ENCODE data around the gene SHC3. TPM values are rescaled to one million over a fixed set of nuclear protein-coding genes. Genes with fewer than 3 reads are reported as not detected.

Gene SHC3
- polyA plus RNA-seq, 1 donor from 2014 or later = not detected

DNA sequence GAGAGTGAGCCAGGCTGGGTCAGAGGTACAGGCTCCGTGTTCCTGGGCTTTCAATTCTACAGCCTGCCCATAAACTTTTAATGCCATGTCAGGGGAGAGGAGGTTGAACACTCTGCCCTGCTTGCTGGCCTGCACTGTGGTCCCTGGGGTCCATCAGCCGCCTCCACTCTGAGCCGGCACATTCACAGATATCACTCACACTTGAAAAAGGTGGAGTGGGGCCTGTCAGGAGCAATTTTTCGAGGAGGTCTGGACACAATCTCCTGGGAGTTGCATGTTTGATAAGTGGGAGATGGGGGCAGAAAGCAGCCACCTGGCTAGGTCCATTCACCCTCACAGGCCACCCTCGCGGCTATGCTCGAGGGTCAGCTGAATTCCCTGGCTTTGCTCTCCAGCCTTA is 164.5 kb downstream of the SHC3 start:
- Mint-ChIP-seq H3K27ac (no peak overlapping the region), H3K36me3 (peaks cover 1% of the 10 kb centered on the region), H3K27me3 (no peaks in the 10 kb centered on the region), H3K4me1 (peaks cover 0 to 2% (median 0%) of the 10 kb centered on the region in 3 donors), H3K4me3 (no peak overlapping the region), H3K9me3 (peaks cover 0 to 1% (median 0%) of the 10 kb centered on the region in 3 donors)

DNA sequence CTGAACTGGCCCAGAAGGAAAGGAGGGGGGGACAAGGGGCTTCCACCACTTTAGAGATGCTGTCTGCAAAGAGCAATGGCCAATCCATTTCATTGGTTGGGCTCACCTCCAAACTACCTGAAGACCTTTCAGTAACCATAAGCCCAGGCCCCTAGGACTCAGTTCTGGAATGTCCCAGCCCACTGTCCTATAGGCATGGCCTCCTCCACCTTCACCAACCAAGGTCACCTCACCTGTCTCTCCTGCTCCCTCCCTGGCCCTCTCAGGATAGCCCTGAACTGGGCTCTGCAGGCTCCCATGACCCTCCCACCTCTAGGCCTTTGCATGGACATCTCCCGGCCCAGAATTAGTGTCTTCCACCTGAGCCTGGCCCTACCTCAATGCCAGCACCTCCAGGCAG is 165.0 kb downstream of the SHC3 start:
- Mint-ChIP-seq H3K9me3 (peaks cover 0 to 1% (median 0%) of the 10 kb centered on the region in 3 donors), H3K27ac (no peak overlapping the region), H3K4me1 (peaks cover 0 to 3% (median 0%) of the 10 kb centered on the region in 3 donors), H3K36me3 (peaks cover 1% of the 10 kb centered on the region), H3K27me3 (no peaks in the 10 kb centered on the region), H3K4me3 (no peak overlapping the region)

DNA sequence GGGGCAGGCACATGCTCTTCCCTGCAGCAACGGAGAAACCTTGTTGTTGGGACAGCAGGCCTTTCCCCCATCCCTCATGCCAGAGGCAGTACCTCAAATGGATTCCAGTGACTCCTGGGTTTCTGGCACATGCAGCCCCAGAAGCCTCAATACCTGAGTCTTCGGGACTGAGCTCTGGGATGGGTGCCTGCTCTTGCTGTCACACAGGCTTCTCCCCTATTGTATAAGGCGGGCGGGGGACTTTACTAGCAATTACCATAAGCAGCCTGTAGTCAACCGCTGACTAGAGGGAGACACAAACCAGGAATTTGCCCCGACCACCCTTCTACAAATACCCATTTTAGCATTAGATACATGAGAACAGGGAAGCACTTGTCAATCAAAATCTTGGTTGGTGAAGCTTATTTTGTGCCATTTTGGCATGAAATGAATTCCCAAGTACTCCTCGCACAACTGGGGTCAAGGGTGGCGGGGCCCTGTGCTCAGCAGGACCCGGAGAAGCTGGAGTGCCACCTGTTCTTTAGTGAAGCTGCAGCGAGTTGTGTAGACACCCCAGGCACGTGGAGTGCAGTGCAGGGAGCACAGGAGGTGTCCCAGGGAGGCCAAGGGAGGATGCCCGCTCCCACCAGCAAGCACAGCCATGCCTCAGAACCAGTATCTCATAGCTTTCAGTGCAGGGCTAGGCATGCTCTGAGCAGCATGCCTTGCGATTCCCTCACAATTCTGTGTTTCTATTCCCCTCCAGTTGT is 166.2 kb downstream of the SHC3 start:
- no peak overlapping the region for H3K27ac Mint-ChIP-seq
- peaks cover 1% of the 10 kb centered on the region for H3K36me3 Mint-ChIP-seq
- H3K4me3 Mint-ChIP-seq = peak overlapping the region in 1 of 4 donors; percentile 12
- H3K4me1 Mint-ChIP-seq = peaks cover 0 to 4% (median 0%) of the 10 kb centered on the region in 3 donors
- no peaks in the 10 kb centered on the region for H3K27me3 Mint-ChIP-seq
- peaks cover 0 to 1% (median 0%) of the 10 kb centered on the region in 3 donors for H3K9me3 Mint-ChIP-seq

DNA sequence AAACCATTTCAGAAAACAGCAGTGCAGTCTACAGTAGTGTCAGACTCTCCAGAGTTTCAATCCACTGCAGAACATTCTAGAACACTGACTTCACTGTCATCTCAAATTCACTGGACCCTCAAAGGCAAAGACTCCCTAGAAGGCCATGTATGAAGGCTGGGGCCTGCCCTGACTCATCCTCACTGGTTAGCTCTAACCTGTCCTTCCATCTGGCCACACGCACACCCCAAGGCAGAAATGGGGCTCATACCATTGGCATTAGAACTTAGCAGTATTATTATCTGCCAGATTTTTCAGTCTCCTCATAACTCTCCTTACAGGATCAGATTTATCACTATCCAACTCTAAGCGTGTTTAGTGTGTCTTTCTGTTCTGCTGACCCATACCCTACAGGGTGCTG is 166.9 kb downstream of the SHC3 start:
- no peak overlapping the region for H3K4me3 Mint-ChIP-seq
- H3K27ac Mint-ChIP-seq = no peak overlapping the region
- H3K27me3 Mint-ChIP-seq = no peaks in the 10 kb centered on the region
- H3K9me3 Mint-ChIP-seq = peaks cover 0 to 1% (median 0%) of the 10 kb centered on the region in 3 donors
- peaks cover 0 to 4% (median 0%) of the 10 kb centered on the region in 3 donors for H3K4me1 Mint-ChIP-seq
- H3K36me3 Mint-ChIP-seq = peaks cover 1% of the 10 kb centered on the region

DNA sequence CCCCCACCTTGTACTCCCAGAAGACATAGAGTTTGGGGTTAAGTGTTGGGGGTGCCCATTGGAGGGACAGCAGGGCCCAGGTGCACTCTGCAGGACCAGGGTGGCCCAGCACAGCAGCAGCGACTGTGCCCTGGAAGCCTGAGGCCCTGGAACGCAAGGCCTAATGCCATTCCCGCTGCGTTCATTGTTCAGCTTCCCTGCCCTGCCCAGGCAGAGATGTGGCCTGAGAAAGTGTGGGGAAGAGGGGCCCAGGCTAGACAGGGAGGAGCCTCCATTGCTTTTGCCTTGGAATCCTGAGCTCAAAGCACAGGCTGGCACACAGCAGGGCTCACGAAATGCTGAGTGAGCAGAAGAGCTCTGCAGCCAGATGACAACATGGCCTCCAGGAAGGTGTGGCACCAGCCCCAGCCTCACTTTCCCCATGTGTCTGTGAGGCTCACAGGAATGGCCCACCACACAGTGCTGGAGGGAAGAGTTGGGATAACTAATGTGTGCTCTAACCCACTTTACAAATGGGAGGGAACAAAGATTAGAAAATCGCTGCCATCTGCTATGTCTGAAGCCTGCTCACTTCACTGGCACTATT is 168.0 kb downstream of the SHC3 start:
- peaks cover 1% of the 10 kb centered on the region for H3K36me3 Mint-ChIP-seq
- peaks cover 0 to 1% (median 0%) of the 10 kb centered on the region in 3 donors for H3K9me3 Mint-ChIP-seq
- no peak overlapping the region for H3K27ac Mint-ChIP-seq
- no peak overlapping the region for H3K4me3 Mint-ChIP-seq
- H3K27me3 Mint-ChIP-seq = no peaks in the 10 kb centered on the region
- peaks cover 0 to 4% (median 0%) of the 10 kb centered on the region in 3 donors for H3K4me1 Mint-ChIP-seq

DNA sequence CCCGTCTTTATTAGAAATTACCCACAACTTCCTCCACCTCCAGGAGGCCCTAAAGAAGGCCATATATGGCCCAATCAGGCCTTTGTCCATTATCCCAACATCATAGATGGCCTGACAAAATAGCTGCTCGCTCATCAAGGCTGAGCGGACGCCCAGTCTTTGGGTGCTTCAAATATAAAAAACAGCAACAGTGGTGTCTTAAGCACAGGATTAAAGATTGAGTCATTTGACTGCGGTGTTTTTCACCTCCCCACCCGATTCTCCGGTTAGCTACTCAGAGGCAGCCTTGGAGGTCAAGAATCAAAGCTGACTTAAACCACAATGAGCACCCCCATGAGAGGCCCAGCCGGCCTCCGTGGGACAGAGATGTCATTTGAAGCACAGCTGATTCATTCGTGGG is 168.6 kb downstream of the SHC3 start:
- Mint-ChIP-seq H3K36me3 (peaks cover 1% of the 10 kb centered on the region), H3K27me3 (no peaks in the 10 kb centered on the region), H3K27ac (no peak overlapping the region)

DNA sequence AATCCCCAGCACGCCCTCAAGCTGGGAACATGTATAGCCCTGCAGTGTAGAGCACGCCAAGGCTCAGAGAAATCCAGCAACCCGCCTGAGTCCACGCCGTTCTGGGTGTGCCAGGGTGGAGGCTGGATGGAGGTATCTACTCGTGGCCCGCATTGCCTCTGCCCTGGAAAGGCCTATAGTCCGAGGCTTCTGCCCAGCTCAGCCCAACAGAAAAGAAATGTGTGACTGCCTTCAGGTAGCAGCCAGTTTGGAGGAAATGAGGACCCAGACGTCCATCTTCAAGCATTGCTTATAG is 169.1 kb downstream of the SHC3 start:
- Mint-ChIP-seq H3K9me3 (peaks cover 0 to 1% (median 0%) of the 10 kb centered on the region in 3 donors), H3K36me3 (no peaks in the 10 kb centered on the region), H3K4me3 (no peak overlapping the region), H3K4me1 (peaks cover 0 to 3% (median 0%) of the 10 kb centered on the region in 3 donors), H3K27me3 (no peaks in the 10 kb centered on the region), H3K27ac (no peak overlapping the region)

More for the DNA sequence above, 168.6 kb downstream of the SHC3 start:
- H3K4me3 Mint-ChIP-seq = no peak overlapping the region
- H3K4me1 Mint-ChIP-seq = peaks cover 0 to 4% (median 0%) of the 10 kb centered on the region in 3 donors
- peaks cover 0 to 1% (median 0%) of the 10 kb centered on the region in 3 donors for H3K9me3 Mint-ChIP-seq

DNA sequence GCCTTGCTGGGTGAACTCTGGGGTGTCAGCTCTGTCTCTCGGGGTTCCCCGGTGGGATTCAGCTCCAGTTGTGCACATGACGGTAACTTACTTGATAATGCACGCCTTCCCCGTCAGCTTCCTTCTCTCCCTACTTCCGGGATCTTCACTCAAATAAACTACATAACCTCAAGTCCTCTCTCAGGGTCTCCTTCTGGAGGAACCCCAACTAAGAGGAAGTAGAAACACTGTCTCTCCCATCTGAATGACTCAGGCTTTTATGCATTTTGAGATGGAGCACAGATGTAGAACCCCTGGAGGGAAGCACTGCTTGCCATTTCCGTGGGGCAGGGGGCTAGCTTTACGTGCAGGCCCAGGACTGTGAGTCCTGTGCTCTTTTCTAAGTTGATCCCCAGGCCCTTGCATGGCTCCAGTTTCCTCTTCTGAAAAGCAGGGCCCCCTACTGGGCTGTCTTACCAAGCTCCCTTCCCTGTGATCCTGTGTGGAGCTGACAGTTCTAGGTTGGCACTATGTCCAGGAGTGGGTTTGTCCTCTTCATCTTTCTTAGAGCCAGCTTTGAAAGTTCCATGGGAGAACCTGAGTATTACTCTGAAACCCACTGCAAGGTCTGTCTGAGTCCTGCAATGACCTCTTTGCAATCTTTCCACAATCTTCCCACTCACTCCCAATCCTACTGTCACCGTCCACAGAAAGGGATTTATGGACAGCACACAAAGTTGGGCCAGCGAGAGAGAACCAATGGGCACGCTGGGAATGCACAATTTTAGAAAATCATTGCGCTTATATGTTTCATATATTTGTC is 169.7 kb downstream of the SHC3 start:
- Mint-ChIP-seq H3K4me1 (peaks cover 0 to 2% (median 0%) of the 10 kb centered on the region in 3 donors), H3K27ac (no peak overlapping the region), H3K4me3 (no peak overlapping the region), H3K27me3 (no peaks in the 10 kb centered on the region), H3K9me3 (peaks cover 0 to 1% (median 0%) of the 10 kb centered on the region in 3 donors), H3K36me3 (no peaks in the 10 kb centered on the region)

DNA sequence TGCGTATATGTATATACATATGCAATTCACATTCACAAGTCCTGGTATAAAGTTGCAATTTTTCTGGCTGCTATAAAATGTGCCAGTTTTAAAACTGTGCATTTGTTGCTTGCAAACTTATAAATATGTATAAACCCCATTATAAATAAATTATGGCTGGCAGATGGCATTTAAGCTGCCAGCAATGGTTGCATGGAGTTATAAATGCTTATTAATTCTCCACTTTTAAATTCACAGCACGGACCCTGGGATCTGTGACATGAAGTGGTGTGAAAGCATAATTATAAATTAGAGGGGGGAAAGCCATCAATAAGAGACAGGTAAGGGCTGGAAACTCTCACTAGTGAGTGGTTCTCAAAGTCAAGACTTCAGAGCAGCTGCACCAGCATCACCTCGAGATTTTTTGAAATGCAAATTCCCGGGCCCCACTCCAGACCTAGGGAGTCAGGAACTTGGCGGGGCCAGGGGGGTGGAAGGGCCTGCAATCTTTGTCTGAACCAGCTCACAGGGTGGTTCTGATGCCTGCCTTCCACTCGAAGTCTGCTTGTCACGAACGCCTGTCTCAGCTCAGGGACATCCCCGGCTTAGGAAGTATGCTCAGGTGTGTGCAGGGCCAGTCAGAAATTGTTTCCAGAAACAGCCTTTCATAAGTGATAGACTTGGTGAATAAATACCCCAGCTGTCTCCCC is 170.4 kb downstream of the SHC3 start:
- H3K4me3 Mint-ChIP-seq = no peak overlapping the region
- peaks cover 0 to 2% (median 0%) of the 10 kb centered on the region in 3 donors for H3K4me1 Mint-ChIP-seq
- H3K9me3 Mint-ChIP-seq = peaks cover 0 to 1% (median 0%) of the 10 kb centered on the region in 3 donors
- no peak overlapping the region for H3K27ac Mint-ChIP-seq
- H3K27me3 Mint-ChIP-seq = no peaks in the 10 kb centered on the region
- no peaks in the 10 kb centered on the region for H3K36me3 Mint-ChIP-seq

DNA sequence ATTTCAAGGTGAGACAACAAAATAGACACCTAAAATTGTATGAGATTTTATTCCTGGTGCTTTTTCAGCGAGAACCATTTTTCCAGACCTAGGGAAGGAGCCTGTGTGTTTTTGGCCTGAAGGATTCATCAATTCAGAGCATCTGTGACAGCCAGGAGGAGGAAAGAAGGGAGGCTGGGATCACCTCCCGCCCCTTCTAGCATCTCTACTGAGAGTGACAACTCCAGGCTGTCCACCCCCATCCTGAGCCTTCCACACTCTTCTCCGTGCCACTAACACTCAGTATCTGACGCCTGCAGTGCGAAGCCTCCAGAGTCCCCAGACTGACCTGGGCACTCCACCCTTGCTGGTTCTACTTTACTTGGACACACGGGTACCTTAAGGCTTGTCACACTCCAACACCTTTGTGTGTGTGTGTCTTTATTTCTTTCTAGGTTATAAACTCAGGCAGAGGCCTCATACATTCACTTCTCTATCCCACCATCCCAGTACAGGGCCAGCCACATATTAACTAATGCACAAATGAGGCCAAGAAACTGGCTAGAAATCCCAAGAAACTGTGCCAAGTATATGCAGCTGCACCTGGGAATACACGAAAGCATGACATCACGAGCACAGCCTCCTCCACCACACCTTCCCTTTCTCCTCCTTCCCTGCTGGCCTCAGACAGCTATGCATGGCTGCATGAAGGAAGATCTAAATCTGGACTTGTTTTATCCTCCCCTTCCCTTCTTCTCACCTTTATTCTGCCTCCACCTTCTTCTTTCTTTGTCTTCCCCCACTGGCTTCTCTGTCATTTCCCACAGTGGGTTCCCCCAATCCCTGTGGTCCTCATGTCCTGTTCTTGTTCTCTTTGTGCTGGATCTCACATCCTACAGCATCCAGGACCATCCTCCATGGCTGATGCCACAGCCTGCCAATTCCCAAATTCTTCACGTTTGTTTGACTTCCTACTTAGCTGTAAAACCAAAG is 171.3 kb downstream of the SHC3 start:
- Mint-ChIP-seq H3K36me3 (no peaks in the 10 kb centered on the region), H3K4me3 (no peak overlapping the region), H3K27me3 (peaks cover 7% of the 10 kb centered on the region), H3K4me1 (peaks cover 0 to 2% (median 0%) of the 10 kb centered on the region in 3 donors), H3K9me3 (peaks cover 0 to 1% (median 0%) of the 10 kb centered on the region in 3 donors), H3K27ac (no peak overlapping the region)

DNA sequence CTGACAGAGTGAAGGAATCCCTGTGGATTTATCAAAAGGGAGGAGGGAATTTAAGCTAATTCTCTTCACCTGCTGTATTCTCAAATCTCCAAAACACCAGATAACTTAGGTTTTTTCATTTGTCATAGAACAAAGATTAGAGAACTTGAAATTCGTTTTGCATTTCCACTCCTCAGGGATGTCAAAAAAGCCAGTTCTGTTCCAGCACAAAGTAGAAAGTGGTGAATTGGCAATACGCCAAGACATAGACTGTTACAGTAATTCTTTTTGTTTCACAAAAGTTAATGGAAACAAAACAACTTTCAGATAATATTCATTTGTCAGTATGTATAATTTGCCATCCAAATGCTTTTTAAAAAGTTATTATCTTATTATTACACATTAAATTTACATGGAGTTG is 172.4 kb downstream of the SHC3 start:
- H3K27ac Mint-ChIP-seq = no peak overlapping the region
- peaks cover 3% of the 10 kb centered on the region for H3K36me3 Mint-ChIP-seq
- H3K4me1 Mint-ChIP-seq = peaks cover 0 to 4% (median 2%) of the 10 kb centered on the region in 3 donors
- H3K27me3 Mint-ChIP-seq = peaks cover 11% of the 10 kb centered on the region
- H3K9me3 Mint-ChIP-seq = peaks cover 0 to 1% (median 0%) of the 10 kb centered on the region in 3 donors
- H3K4me3 Mint-ChIP-seq = no peak overlapping the region

DNA sequence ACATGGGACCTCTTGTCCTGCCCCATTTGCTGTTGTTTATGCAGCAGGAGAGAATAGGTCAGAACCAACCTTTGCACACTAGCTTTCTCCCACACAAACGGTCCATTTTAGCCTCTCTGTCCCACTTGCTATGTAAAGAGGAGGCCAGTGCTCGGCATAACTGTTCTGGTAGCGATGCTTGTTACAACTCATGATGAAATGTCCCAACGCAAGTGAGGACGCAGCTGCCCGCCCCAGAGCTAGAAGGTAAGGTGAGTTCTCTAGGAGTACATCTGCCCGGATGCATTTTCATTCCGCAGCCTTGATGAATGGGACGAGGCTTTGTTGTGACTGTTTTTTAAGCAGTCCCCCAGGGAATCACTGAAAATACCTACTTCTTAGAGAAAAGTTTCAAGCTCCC is 173.3 kb downstream of the SHC3 start:
- H3K27me3 Mint-ChIP-seq = peaks cover 11% of the 10 kb centered on the region
- peaks cover 3% of the 10 kb centered on the region for H3K36me3 Mint-ChIP-seq
- H3K9me3 Mint-ChIP-seq = peaks cover 0 to 1% (median 0%) of the 10 kb centered on the region in 3 donors
- peaks cover 0 to 6% (median 2%) of the 10 kb centered on the region in 3 donors for H3K4me1 Mint-ChIP-seq
- H3K4me3 Mint-ChIP-seq = no peak overlapping the region
- H3K27ac Mint-ChIP-seq = no peak overlapping the region

DNA sequence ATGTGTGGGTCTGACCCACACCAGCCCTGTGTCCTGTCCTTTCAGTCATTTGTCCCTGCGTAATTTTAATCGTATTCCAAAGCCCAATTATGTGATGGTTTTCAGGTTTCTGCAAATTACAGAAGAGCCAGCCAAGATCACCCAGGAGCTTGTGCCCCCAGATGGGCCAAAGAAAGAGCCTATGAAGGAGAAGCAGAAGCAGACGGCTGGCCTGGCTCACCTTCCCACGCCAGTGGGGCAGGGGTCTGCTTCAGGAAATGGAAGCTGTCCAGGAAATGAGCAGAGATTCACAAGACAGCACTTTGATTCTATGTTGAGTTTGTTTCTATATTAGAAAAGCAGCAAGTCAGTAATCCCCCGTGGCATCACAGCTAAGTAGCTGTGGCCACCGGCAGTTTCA is 175.6 kb downstream of the SHC3 start:
- H3K36me3 Mint-ChIP-seq = peaks cover 3% of the 10 kb centered on the region
- peaks cover 11% of the 10 kb centered on the region for H3K27me3 Mint-ChIP-seq
- H3K4me1 Mint-ChIP-seq = peaks cover 0 to 6% (median 0%) of the 10 kb centered on the region in 3 donors
- H3K27ac Mint-ChIP-seq = no peak overlapping the region
- H3K9me3 Mint-ChIP-seq = no peaks in the 10 kb centered on the region
- no peak overlapping the region for H3K4me3 Mint-ChIP-seq
